ENCODE measurements around the gene SEPTIN2. TPM values are rescaled to one million over a fixed set of nuclear protein-coding genes. Genes with fewer than 3 reads are reported as not detected.

SEPTIN2 gene
- total and polyA plus RNA-seq, 11 donors = 91.2 to 237 (median 199) TPM

GRCh38 chr2:241308832-241309500 lies 6.8 kb upstream of the SEPTIN2 start:
- H3K27me3 ChIP-seq = no peaks in the 10 kb centered on the region
- peaks cover 0 to 69% (median 39%) of the 10 kb centered on the region in 12 donors for H3K4me1 ChIP-seq
- H3K4me3 ChIP-seq = no peak overlapping the region
- no peaks in the 10 kb centered on the region for H3K9me3 ChIP-seq
- H3K27ac ChIP-seq = peak overlapping the region in 1 of 12 donors; percentile 61
- DNase-seq (no peak), ATAC-seq (peak in 1 of 4 donors; percentile 6)
- no peaks in the 10 kb centered on the region for H3K36me3 ChIP-seq
- TF ChIP-seq POLR2A (IDR thresholded peaks at IDR 0.05) (no peak), CTCF (IDR thresholded peaks at IDR 0.05) (no peak)
- 82 to 90% (median 87%) methylated on average over 18 of the region's 18 CpGs for WGBS, 4 donors
- intact Hi-C loops (cut with DNase I) = loop anchor here in 1 of 10 donors (5.0 kb wide), 1 partner anchor 37 kb away; no protein-coding TSS in a partner anchor

GRCh38 chr2:241309684-241310117 lies 6.0 kb upstream of the SEPTIN2 start:
- peaks cover 0 to 68% (median 38%) of the 10 kb centered on the region in 12 donors for H3K4me1 ChIP-seq
- intact Hi-C loops (cut with DNase I) = loop anchor here in 1 of 10 donors (5.0 kb wide), 1 partner anchor 37 kb away; no protein-coding TSS in a partner anchor
- TF ChIP-seq CTCF (IDR thresholded peaks at IDR 0.05) (no peak), POLR2A (IDR thresholded peaks at IDR 0.05) (no peak)
- no peak overlapping the region for H3K4me3 ChIP-seq
- ATAC-seq (peak in 1 of 4 donors; percentile 3), DNase-seq (no peak)
- H3K9me3 ChIP-seq = no peaks in the 10 kb centered on the region
- no peaks in the 10 kb centered on the region for H3K36me3 ChIP-seq
- no peaks in the 10 kb centered on the region for H3K27me3 ChIP-seq
- peak overlapping the region in 2 of 12 donors; percentile 19 to 61 for H3K27ac ChIP-seq
- 37 to 68% (median 51%) methylated on average over 2 of the region's 2 CpGs for WGBS, 4 donors

GRCh38 chr2:241310917-241311566 lies 4.7 kb upstream of the SEPTIN2 start:
- ATAC-seq (no peak), DNase-seq (no peak)
- H3K9me3 ChIP-seq = no peaks in the 10 kb centered on the region
- intact Hi-C loops (cut with DNase I) = loop anchor here in 1 of 10 donors (1.0 kb wide), 1 partner anchor 37 kb away; no protein-coding TSS in a partner anchor
- H3K27ac ChIP-seq = no peak overlapping the region
- H3K4me3 ChIP-seq = no peak overlapping the region
- H3K4me1 ChIP-seq = peaks cover 0 to 59% (median 32%) of the 10 kb centered on the region in 12 donors
- TF ChIP-seq POLR2A (IDR thresholded peaks at IDR 0.05) (no peak), CTCF (IDR thresholded peaks at IDR 0.05) (no peak)
- H3K36me3 ChIP-seq = no peaks in the 10 kb centered on the region
- 89 to 94% (median 91%) methylated on average over 13 of the region's 13 CpGs for whole genome bisulfite sequencing, 4 donors
- no peaks in the 10 kb centered on the region for H3K27me3 ChIP-seq

- H3K4me3 ChIP-seq = no peak overlapping the region
- H3K36me3 ChIP-seq = no peaks in the 10 kb centered on the region
- peaks cover 0 to 65% (median 37%) of the 10 kb centered on the region in 12 donors for H3K4me1 ChIP-seq
- no peaks in the 10 kb centered on the region for H3K9me3 ChIP-seq
- ATAC-seq (no peak), DNase-seq (no peak)
- WGBS, 4 donors = 73 to 78% (median 76%) methylated on average over 4 of the region's 4 CpGs
- no peaks in the 10 kb centered on the region for H3K27me3 ChIP-seq
- H3K27ac ChIP-seq = no peak overlapping the region
- TF ChIP-seq POLR2A (IDR thresholded peaks at IDR 0.05) = no peak
- no peak for TF ChIP-seq CTCF (IDR thresholded peaks at IDR 0.05)
- intact Hi-C loops (cut with DNase I) = no loop called here
Measured at GRCh38 chr2:241312082-241312481, 3.6 kb upstream of the SEPTIN2 start.

Data from heart left ventricle (tissue), 16 donors.